TTC549 (cell line): ENCODE measurements around the gene SPHK1.

Experiments used
- FAIRE-seq: peaks from 2 replicates; lab custom pipeline; 2012; peaks lifted over from hg19 to GRCh38; lab: Jason Lieb, UNC

SPHK1 gene

GRCh38 chr17:76407509-76407908 is 23.1 kb downstream of the SPHK1 start:
- FAIRE-seq, result no peak

- no peak for FAIRE-seq
Observed at GRCh38 chr17:76408037-76408849, 23.8 kb downstream of the SPHK1 start.

DNA sequence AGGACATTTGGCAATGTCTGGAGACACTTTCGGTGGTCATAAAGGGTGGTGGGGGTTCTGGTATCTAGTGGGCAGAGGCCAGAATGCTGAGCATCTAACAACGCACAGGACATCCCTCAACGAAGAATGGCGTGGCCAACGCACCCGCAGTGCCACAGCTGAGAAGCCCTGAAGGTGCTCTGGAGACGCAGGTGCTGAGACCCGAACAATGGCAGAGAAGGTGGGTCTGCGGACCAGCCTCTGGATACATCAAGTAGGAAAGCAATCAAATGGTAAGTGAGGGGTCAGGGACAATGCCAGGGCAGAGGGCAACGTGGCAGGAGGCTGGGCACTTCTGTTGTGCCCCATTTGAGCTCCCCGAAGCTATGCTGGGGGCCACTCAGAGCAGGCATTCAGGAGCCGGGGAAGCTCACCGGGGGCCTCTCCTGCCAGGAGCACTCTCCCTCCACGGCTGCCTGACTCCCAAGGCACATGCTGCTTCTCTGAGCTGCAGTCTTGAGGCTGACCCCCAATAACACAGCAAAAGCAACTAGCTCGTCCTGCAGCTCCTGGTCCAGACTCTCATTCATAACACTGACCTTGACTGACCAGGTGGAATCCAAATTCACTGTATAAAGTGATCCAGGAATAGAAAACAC is 26.0 kb downstream of the SPHK1 start:
- FAIRE-seq, result no peak

GRCh38 chr17:76411247-76411646 is 26.8 kb downstream of the SPHK1 start:
- FAIRE-seq, result no peak

DNA sequence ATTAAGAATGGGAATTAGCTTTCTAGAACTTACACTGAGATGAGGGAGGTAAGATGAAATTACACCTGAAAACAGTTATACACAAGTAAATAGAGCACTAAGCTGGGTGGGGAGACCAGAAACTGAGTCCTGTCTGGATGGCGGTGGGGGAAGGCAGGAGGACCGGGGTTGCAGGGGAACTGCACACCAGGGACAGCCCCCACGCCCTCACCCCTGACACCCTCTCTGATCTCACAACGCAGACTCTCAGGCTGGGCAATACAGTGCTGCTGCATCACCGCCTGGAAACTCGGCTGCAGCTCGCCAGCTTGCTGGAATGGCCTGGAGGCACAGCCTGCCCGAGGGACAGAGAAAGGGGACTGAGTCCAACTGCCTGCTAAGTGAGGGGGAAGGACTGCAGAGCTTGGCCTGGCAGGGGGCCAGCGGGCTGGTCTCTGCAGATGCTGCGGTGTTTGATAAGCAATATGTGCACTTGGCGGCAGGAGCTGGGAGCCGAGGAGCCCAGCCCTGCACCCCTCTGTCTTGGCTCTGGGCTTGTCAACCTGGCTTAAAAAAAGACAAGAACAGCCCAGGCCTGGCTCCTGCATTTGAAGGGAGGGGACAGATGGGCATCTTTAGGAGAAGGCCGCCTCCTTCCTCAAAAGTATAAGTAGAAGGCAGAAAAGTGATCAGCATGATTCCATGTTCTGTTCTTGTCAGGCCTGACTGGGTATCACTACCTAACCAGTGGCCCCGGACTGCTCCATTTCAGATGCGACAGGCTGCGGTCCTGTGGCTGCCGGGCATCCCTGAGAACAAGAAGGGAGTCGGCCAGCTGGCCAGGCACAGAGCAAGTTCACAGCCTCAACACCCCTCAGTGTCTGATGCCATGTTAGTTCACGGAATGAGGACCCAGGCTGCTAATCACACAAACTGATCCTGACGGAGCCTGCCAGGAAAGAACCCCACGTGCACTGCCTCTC is 30.2 kb downstream of the SPHK1 start:
- no peak for FAIRE-seq

DNA sequence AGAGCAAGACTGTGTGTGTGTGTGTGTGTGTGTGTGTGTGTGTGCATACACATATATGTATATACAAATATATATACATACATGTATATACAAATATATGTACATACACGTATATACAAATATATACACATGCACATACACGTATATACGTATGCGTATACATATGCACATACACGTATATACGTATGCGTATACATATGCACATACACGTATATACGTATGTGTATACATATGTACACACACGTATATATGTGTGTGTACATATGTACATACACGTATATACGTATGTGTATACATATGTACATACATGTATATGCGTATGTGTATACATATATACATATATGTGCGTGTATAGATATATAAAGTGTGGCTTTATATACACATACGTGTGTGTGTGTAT is 31.4 kb downstream of the SPHK1 start:
- no peak for FAIRE-seq

DNA sequence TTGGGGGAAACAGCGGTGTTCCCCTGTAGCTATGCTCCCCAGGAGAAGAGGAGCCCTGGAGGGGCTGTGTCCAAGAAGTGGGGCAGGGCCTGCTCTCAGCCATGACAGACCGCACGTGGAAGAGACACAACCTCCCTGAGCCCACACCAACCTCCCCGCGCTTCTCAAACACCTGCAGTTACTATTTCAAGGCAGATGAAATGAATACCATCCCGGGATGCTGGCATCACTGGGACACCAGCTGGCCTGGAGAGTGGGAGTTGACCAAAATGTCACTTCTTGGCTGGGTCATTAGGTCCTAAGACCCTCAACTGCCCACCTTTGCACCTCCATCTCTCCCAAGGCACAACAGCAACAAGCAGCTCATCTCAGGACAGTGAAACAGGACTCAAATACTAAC is 32.0 kb downstream of the SPHK1 start:
- no peak for FAIRE-seq

DNA sequence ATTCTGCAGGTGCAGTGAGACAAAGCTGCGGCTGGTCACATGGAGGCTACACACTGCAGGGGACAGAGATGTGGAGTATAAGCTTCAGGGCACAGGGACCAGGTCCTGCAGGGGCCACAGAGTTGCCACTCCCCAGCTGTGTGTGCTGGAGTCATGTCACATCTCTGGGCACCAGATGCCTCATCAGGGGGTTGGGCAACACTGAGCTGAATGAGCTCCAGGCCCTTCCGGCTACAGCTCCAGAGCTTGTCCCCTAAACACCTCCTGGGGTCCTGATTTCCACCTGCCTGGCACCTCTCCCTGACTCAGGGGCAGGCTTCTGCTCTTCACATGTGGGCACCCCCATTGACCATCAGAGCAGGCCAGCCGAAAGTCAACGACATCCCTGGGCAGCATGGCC is 32.5 kb downstream of the SPHK1 start:
- no peak for FAIRE-seq

- no peak for FAIRE-seq
Observed at GRCh38 chr17:76417499-76418143, 33.2 kb downstream of the SPHK1 start.

DNA sequence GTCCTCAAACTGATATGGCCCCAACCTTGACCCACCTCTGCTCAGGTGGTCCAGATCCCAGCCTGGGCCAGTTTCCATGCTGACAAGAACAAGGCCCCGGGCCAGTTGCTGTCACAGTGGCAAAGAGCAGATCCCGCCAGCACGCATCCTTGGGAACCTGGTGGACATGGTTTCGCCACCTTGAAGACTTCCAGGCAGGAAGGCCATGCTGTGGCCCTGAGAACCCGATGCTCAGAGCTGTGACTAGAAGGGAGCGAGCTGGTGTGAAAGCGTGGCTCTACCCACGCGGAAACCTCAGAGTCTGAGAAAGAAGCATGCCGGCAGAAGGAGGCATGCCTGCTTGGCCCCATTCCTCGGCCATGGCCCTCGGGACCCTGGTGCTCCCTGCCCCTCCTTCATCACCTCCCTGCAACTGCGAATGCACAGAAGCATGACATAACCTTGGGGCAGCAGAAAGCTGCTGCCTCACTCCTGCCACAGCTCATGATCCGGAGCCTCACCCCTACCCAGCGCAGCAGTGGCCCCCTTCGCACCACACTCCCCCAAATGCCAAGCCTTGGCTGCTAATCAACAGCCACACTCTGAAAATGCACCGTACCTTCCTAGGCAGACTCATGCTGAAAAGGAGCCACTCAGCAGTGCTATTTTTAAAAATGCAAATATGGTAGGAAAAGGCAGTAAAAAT is 35.3 kb downstream of the SPHK1 start:
- no peak for FAIRE-seq

- FAIRE-seq, result no peak
Observed at GRCh38 chr17:76420356-76421043, 36.1 kb downstream of the SPHK1 start.

DNA sequence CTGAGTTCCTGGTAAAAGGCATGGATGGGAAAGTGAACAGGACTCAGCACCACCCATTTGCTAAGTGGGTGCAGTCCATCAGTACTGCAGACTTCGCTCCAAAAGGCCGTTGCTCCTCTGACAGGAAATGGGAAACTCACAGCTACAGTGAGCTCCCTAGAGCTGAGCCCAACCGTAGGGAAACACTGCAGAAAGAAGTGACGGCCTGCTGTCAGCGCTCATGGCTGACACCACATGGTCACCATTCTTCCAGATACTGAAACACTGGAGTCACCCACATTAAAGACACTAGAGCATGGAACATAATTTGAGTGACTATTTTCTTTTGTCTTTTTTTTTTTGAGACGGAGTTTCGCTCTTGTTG is 36.6 kb downstream of the SPHK1 start:
- FAIRE-seq, result no peak

GRCh38 chr17:76422406-76422805 is 38.0 kb downstream of the SPHK1 start:
- no peak for FAIRE-seq

- FAIRE-seq, result no peak
Observed at GRCh38 chr17:76422860-76423259, 38.5 kb downstream of the SPHK1 start.

DNA sequence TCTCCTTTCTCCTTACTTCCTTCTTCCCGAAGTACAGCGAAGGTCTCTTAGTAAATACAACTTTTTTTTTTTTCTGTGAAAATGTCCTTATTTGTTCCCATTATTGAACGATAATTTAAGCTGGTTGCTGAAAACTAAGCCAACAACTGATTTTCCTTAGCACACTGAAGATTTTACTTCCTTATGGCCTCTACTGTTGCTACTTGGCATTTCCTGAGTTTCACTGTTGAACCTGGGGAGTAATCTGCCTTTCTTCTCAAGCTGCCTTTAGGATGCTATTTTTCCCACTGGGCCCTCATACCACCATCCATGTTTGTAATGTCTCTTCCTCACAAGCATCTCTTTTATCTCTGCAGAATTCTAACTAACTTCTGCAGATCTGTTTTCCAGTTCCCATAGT is 42.4 kb downstream of the SPHK1 start:
- FAIRE-seq, result no peak

DNA sequence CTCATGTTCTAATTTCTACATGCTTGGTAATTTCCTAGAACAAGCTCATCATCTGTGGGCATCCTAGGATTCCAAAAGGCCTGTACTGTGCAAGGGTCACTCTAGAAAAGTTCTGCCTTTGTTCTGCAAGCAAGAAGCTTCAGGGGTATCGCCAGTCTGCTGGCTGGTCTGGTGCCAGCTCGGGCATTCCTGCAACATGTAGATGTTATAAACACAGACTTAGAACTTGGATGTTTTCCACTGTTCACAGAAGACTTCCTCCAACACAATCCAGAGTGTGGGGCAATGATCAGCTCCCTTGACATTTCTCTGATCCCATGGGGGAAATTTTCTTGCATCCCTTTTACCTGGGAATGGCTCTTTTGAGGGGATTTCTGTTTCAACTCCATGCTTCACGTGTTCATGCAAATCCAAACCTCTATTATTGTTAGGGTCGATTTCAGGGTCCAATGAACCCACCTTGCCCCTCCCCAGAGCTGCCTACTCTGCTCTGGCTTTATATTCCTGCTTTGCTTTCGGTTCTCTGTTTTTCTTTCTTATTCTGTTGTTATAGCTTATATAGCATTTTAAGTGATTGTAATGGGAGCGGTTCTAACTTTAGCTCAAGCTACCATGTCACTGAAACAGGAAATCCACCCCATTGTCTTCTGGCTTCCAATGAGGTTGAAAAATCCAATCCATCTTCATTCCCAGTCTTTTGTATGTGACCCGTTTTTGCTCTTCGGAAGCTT is 43.3 kb downstream of the SPHK1 start:
- FAIRE-seq, result no peak

DNA sequence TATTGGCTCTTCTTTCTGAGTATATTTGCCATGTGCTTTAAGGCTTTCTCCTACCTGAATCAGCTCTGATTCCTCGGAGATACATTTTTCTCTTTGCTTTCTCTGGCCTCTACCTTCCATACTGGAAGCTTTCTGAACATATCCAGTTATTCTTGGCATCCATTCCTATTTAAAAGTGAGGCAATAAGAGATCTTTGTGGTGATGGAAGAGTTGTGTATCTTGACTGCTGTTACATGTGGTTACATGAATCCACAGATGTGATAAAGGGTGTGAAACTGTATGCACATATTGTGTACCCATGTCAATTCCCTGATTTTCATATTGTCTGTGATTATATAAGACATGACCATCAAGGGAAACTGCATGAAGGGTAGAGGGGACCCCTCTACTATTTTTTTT is 44.1 kb downstream of the SPHK1 start:
- FAIRE-seq, result no peak

- no peak for FAIRE-seq
Observed at GRCh38 chr17:76431509-76431908, 47.1 kb downstream of the SPHK1 start.

DNA sequence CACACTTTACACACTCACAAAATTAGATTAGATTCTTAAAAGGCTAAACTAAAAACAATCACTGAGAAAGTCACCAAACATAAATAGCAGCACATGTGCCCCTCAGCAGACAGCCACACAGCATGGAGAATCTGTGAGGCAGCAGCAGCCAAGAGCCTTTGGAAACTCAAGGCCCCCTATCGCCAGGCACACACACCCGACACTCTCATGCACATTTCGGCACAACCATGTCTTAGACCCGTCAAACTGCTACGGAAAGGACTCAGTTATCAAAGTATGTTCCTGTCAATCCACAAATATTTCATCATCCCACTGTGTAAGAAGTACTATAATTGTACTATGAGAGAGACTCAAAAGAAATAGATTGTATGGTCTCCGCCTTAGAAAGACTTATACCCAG is 47.6 kb downstream of the SPHK1 start:
- no peak for FAIRE-seq

- no peak for FAIRE-seq
Observed at GRCh38 chr17:76432712-76433336, 48.4 kb downstream of the SPHK1 start.
